ENCODE data around the gene XPR1. TPM values are rescaled to one million over a fixed set of nuclear protein-coding genes. Genes with fewer than 3 reads are reported as not detected.

The XPR1 gene
- total and polyA plus RNA-seq, 10 of the 15 experiments (the other 5 are each of a cell fraction or from before 2014, with no cell fraction given): 1.1 to 33.9 (median 11.3) TPM

- TF ChIP-seq IRF5 (IDR thresholded peaks at IDR 0.05; ENCODE audit: borderline replicate concordance): no peak
Observed at GRCh38 chr1:180915426-180915965, 283.7 kb downstream of the XPR1 start (continued).

DNA sequence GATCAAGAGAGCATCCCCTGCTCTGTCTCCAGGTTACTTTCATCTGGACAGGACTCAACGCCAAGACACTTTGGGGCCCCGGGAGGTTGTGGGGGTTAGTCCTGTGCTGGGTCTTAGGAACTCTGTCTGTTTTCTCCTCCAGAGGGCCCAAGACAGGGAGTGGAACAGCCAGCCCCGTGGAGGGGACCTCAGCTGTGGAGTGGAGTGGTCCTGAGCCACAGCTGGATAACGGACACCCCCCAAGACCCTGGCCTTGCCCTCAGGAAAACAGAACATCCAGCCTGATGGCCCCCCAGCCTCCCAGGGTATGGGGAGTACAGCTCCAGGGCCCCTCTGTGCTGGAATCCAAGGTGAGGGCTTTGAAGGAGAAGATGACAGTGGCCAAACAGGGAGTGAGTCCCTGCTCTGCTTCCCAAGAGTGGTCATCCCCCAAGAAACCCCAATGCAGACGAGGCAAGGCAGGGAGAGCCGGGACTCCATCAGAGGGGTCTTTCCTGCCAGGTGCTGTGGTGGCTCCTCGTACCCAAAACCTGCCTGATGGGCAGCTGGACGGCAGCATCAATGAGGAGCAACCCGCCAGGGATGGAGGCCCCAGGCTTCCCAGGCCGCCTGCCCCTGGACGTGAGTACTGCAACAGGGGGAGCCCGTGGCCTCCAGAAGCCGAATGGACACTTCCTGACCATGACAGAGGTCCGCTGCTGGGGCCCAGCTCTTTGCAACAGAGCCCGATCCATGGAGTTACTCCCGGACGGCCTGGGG, 284.4 kb downstream of the XPR1 start:
- H3K4me3 ChIP-seq: no peak overlapping the region
- BruUV-seq (replicated peaks): no TSS peak
- no peak for DNase-seq (ENCODE audit: low read depth, low spot score)
- peaks cover 0 to 3% of the 10 kb centered on the region in 2 experiments; a peak in 1 of 4 replicates for H3K27me3 ChIP-seq (replicated peaks in 1 of 2; ENCODE audit: control insufficient read depth in 2 of 2, insufficient read depth in 2 of 2, low read length in 1 of 2)
- no peak overlapping the region for H3K4me2 ChIP-seq (ENCODE audit: control insufficient read depth, insufficient read depth)
- intact Hi-C loops (cut with micrococcal nuclease; ENCODE audit: unreplicated experiment) (no loop called here), in situ Hi-C loops (cut with MboI) (no loop called here)
- H3K9ac ChIP-seq (ENCODE audit: control insufficient read depth, insufficient read depth, low read length): no peak overlapping the region
- ChIA-PET POLR2A (interaction anchor here (1.1 kb wide), 1 partner anchor 34 kb away, joined by 3 read pairs; no protein-coding TSS in a partner anchor), RAD21 (ENCODE audit: unreplicated experiment) (interaction anchor here (1.4 to 16.7 kb wide), 3 partner anchors 28 to 95 kb away, joined by 3 to 215 read pairs (median 4); no protein-coding TSS in a partner anchor), SMC1A (ENCODE audit: uncharacterized antibody, unreplicated experiment) (interaction anchor here (0.9 to 19.3 kb wide), 5 partner anchors 32 to 237 kb away, joined by 3 to 304 read pairs (median 4); no protein-coding TSS in a partner anchor), CTCF (interaction anchor here (1.4 to 19.8 kb wide), 3 partner anchors 15 to 400 kb away, joined by 4 to 344 read pairs (median 7); no protein-coding TSS in a partner anchor)
- H3K4me1 ChIP-seq (ENCODE audit: control insufficient read depth, insufficient read depth, low read length): peaks cover 6% of the 10 kb centered on the region
- WGBS (ENCODE audit: insufficient coverage, insufficient replicate concordance, low lambda C conversion rate, missing lambda C conversion rate): 32% methylated on average over 17 of the region's 17 CpGs
- no peak for ATAC-seq
- FAIRE-seq: no peak
- no peak overlapping the region for H3K27ac ChIP-seq (ENCODE audit: control insufficient read depth, insufficient read depth)
- H3K36me3 ChIP-seq (ENCODE audit: control insufficient read depth in 2 of 2, insufficient read depth in 2 of 2, low read length in 1 of 2): no peaks in the 10 kb centered on the region
- no peaks in the 10 kb centered on the region for H3K9me3 ChIP-seq (replicated peaks; ENCODE audit: control insufficient read depth, insufficient read depth, low read length)
- no peaks in the 10 kb centered on the region for H3K79me2 ChIP-seq (ENCODE audit: control insufficient read depth, insufficient read depth, low read length)
- no peak overlapping the region for H2AFZ ChIP-seq (ENCODE audit: control insufficient read depth, low read depth, low read length)
- no peaks in the 10 kb centered on the region for H4K20me1 ChIP-seq (ENCODE audit: control insufficient read depth, insufficient read depth)
- no peak for TF ChIP-seq CREM (IDR thresholded peaks at IDR 0.05; ENCODE audit: low read depth)
- no peak for TF ChIP-seq BMI1 (IDR thresholded peaks at IDR 0.05; ENCODE audit: borderline replicate concordance)
- no peak for TF ChIP-seq ZBTB4 (CRISPR knock-in tag; IDR thresholded peaks at IDR 0.05)
- no peak for TF ChIP-seq BRCA1 (IDR thresholded peaks at IDR 0.05; ENCODE audit: low read depth, low read length)
- no peak for TF ChIP-seq WRNIP1 (IDR thresholded peaks at IDR 0.05; ENCODE audit: borderline replicate concordance, low read depth, low read length)
- TF ChIP-seq HCFC1 (IDR thresholded peaks at IDR 0.05; ENCODE audit: low read length): no peak
- no peak for TF ChIP-seq SMAD5 (IDR thresholded peaks at IDR 0.05; ENCODE audit: low read depth)
- TF ChIP-seq ZNF24 (IDR thresholded peaks at IDR 0.05): no peak
- no peak for TF ChIP-seq HDGF (IDR thresholded peaks at IDR 0.05)
- TF ChIP-seq CHD4 (IDR thresholded peaks at IDR 0.05): no peak
- TF ChIP-seq, protein P1, sequence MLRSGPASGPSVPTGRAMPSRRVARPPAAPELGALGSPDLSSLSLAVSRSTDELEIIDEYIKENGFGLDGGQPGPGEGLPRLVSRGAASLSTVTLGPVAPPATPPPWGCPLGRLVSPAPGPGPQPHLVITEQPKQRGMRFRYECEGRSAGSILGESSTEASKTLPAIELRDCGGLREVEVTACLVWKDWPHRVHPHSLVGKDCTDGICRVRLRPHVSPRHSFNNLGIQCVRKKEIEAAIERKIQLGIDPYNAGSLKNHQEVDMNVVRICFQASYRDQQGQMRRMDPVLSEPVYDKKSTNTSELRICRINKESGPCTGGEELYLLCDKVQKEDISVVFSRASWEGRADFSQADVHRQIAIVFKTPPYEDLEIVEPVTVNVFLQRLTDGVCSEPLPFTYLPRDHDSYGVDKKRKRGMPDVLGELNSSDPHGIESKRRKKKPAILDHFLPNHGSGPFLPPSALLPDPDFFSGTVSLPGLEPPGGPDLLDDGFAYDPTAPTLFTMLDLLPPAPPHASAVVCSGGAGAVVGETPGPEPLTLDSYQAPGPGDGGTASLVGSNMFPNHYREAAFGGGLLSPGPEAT (IDR thresholded peaks at IDR 0.05; ENCODE audit: low read depth): no peak
- TF ChIP-seq POLR2AphosphoS5 (IDR thresholded peaks at IDR 0.05; ENCODE audit: low read length): no peak
- no peak for TF ChIP-seq SUZ12 (IDR thresholded peaks at IDR 0.05; ENCODE audit: unreplicated experiment)
